B cell (primary cell): ENCODE data around the gene NYNRIN. TPM values are rescaled to one million over a fixed set of nuclear protein-coding genes. Genes with fewer than 3 reads are reported as not detected.

Experiments used
- ATAC-seq: fragments of 200-7000 bp; cut with Tn5 transposase; one replicate; pipeline ENCODE4 v1.10.0; 2021; ENCODE audit warnings: low read depth, mild to moderate bottlenecking, moderate number of reproducible peaks, moderate library complexity
- CTCF ChIA-PET: fragments of 350-600 bp; sonication (Branson Sonifier 250); formaldehyde crosslinking; loops from one replicate; lab custom pipeline; 2021; ENCODE audit warnings: antibody characterized with exemption, inconsistent platforms; lab: Charles Lee
- POLR2A ChIA-PET: fragments of 350-600 bp; sonication (Branson Sonifier 250); formaldehyde crosslinking; loops from one replicate; lab custom pipeline; 2021; ENCODE audit warnings: antibody characterized with exemption; lab: Charles Lee
- DNase-seq: peaks from one replicate; pipeline ENCODE4 v3.0.0; 2013
- H2AFZ ChIP-seq: 2 replicates; pipeline ENCODE4 v1.6.1; 2012; ENCODE audit warnings: mild to moderate bottlenecking, low read depth, low read length; ENCODE audit not compliant: insufficient read depth, poor library complexity, severe bottlenecking
- H3K27ac ChIP-seq, 2 donors: 1 replicate in 1 of 2; 2 replicates in 1 of 2; pipeline ENCODE4 v1.5.1; 2012 to 2013; ENCODE audit warnings: low read length in 2 of 2, mild to moderate bottlenecking in 2 of 2, moderate library complexity in 1 of 2
- H3K27me3 ChIP-seq, 4 experiments: fragments of 200-600 bp in 1 of 4; sonication (generic) in 1 of 4; replicated peaks in 1 of 4; 1 replicate in 2 of 4; 2 replicates in 2 of 4; pipeline versions ENCODE4 v1.6.1 to v1.7.0; 2013 to 2016; ENCODE audit warnings: low read length in 3 of 4, mild to moderate bottlenecking in 2 of 4, mixed read lengths in 1 of 4, moderate library complexity in 1 of 4; ENCODE audit not compliant: insufficient read depth in 4 of 4, control insufficient read depth in 3 of 4; ENCODE audit errors: control extremely low read depth in 1 of 4
- H3K36me3 ChIP-seq, 2 experiments: replicated peaks in 1 of 2; 1 replicate in 1 of 2; 2 replicates in 1 of 2; pipeline versions ENCODE4 v1.6.1 to v1.7.1; 2013; ENCODE audit warnings: low read length in 1 of 2; ENCODE audit not compliant: insufficient read depth in 2 of 2, control insufficient read depth in 1 of 2; ENCODE audit errors: control extremely low read depth in 1 of 2, extremely low read depth in 1 of 2
- H3K4me1 ChIP-seq, 2 donors: fragments of 200-600 bp in 1 of 2; sonication (generic) in 1 of 2; 1 replicate in 1 of 2; 2 replicates in 1 of 2; pipeline versions ENCODE4 v1.5.1 to v1.6.1; 2013 to 2017; ENCODE audit warnings: low read length in 2 of 2; ENCODE audit not compliant: control insufficient read depth in 2 of 2, insufficient read depth in 2 of 2
- H3K4me2 ChIP-seq: replicated peaks from 2 replicates; pipeline ENCODE3; 2012; ENCODE audit warnings: mild to moderate bottlenecking, low read depth, low read length; ENCODE audit not compliant: poor library complexity, severe bottlenecking
- H3K4me3 ChIP-seq, 5 experiments: fragments of 200-600 bp in 1 of 5; sonication (generic) in 1 of 5; 1 replicate in 3 of 5; 2 replicates in 2 of 5; pipeline versions ENCODE4 v1.5.1 to v1.7.0; 2011 to 2016; ENCODE audit warnings: low read length in 4 of 5, mild to moderate bottlenecking in 4 of 5, low read depth in 2 of 5, control low read depth in 1 of 5, moderate library complexity in 1 of 5; ENCODE audit not compliant: insufficient read depth in 1 of 5; ENCODE audit errors: control extremely low read depth in 1 of 5, extremely low read depth in 1 of 5
- H3K79me2 ChIP-seq: fragments of 200-600 bp; sonication (generic); one replicate; pipeline ENCODE4 v1.6.0; 2016; ENCODE audit warnings: low read length; ENCODE audit not compliant: control insufficient read depth, insufficient read depth
- H3K9ac ChIP-seq: fragments of 200-600 bp; sonication (generic); 2 replicates; pipeline ENCODE4 v1.6.1; 2017; ENCODE audit warnings: mild to moderate bottlenecking, low read length, moderate library complexity
- H3K9me3 ChIP-seq, 3 donors: one replicate each; pipeline versions ENCODE4 v1.6.1 to v1.7.1; 2013; ENCODE audit warnings: low read length in 2 of 3; ENCODE audit not compliant: control insufficient read depth in 2 of 3, insufficient read depth in 1 of 3; ENCODE audit errors: control extremely low read depth in 1 of 3
- H4K20me1 ChIP-seq: 2 replicates; pipeline ENCODE4 v1.6.0; 2012; ENCODE audit warnings: mild to moderate bottlenecking, low read length; ENCODE audit not compliant: insufficient read depth, control insufficient read depth, poor library complexity, severe bottlenecking
- H3K27ac Mint-ChIP-seq: one replicate; pipeline ENCODE4 v1.8.0; 2021; ENCODE audit warnings: mixed read lengths
- H3K27me3 Mint-ChIP-seq: one replicate; pipeline ENCODE4 v1.8.0; 2021; ENCODE audit warnings: mixed read lengths
- H3K4me1 Mint-ChIP-seq: one replicate; pipeline ENCODE4 v1.8.0; 2021; ENCODE audit warnings: mixed read lengths
- H3K4me3 Mint-ChIP-seq: one replicate; pipeline ENCODE4 v1.8.0; 2021; ENCODE audit warnings: mixed read lengths
- H3K9me3 Mint-ChIP-seq: one replicate; pipeline ENCODE4 v1.8.0; 2022; ENCODE audit warnings: mixed read lengths; ENCODE audit not compliant: insufficient read depth
- EZH2 ChIP-seq: IDR thresholded peaks from 2 replicates; pipeline ENCODE4 v1.6.1; 2012; ENCODE audit warnings: borderline replicate concordance, low read depth, mild to moderate bottlenecking, moderate library complexity, low read length; ENCODE audit not compliant: insufficient read depth, poor library complexity, severe bottlenecking
- WGBS: methylation state at CpG from one replicate; pipeline ENCODE4 v1.1.5; 2013; ENCODE audit warnings: missing lambda C conversion rate; ENCODE audit not compliant: insufficient coverage; 5-methylcytosine and 5-hydroxymethylcytosine counted together
- intact Hi-C: fragments of 100-400 bp; cut with micrococcal nuclease; formaldehyde crosslinking; loops from one replicate; pipeline ENCODE4 v1.10.0; 2022
- polyA plus RNA-seq: library from polyadenylated mRNA; depleted of rRNA; stranded (reverse); fragments of >200 nt; gene quantifications from 2 replicates; pipeline ENCODE4 v1.2.3, GENCODE V29; 2012
- total RNA-seq, 2 donors: library from RNA; stranded (reverse); fragments of 120-200 nt in 1 of 2; gene quantifications; 1 replicate in 1 of 2; 2 replicates in 1 of 2; pipeline versions ENCODE4 v1.2.3 to v1.2.4, GENCODE V29; 2013 to 2022
- TF ChIP-seq, protein P1 (sequence below): fragments of 200-600 bp; IDR thresholded peaks from one replicate; pipeline ENCODE4 v1.8.0; 2022; ENCODE audit warnings: antibody characterized with exemption, mild to moderate bottlenecking

Gene NYNRIN
- total and polyA plus RNA-seq, 2 donors (not counting 1 experiment from before 2014, with no cell fraction given) = 0.04 to 0.34 TPM

DNA sequence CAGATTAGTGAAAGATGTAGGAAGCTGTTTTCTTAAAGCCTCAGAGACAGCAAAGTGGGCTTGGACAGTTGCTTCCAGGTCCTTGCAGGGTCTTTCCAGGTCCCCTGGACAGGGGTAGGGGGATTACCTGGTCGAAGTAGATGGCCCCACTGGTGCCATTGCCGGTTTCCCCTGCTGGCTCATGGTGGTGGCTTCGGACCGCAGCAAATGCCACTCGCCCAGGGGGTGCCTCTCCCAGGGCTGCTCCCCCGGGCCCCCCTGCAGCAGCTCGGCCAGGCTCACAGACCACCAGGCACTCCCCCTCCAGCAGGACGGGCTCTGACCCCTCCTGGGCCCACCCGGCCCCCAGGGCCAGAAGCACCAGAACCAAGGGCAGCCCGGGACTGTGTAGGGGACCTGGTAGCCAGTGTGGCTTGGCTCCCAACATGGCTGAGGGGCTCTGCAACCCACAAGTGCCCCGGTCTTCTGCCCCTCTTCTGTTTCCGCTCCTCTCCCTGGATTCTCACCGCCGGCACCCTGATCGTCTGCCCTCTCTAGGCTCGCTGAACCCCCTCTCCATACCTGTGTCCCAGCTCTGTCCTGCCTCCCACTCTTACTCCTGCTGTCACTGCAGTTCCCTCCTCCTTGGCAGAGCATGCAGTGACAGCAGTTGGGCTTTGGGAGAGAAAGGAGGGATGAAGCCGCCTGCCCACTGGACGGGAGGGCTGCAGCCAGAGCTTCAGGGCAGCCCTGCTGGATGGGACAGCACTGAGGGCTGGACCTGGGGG lies 30.0 kb downstream of the NYNRIN start:
- H3K4me1 ChIP-seq = peaks cover 22 to 35% of the 10 kb centered on the region in 2 donors

More for the DNA sequence above, 30.0 kb downstream of the NYNRIN start:
- peak overlapping the region; percentile 95 for H3K4me2 ChIP-seq
- WGBS = 92% methylated on average over 14 of the region's 18 CpGs
- no peaks in the 10 kb centered on the region for H3K27me3 Mint-ChIP-seq
- no peak for TF ChIP-seq EZH2
- TF ChIP-seq, protein P1, sequence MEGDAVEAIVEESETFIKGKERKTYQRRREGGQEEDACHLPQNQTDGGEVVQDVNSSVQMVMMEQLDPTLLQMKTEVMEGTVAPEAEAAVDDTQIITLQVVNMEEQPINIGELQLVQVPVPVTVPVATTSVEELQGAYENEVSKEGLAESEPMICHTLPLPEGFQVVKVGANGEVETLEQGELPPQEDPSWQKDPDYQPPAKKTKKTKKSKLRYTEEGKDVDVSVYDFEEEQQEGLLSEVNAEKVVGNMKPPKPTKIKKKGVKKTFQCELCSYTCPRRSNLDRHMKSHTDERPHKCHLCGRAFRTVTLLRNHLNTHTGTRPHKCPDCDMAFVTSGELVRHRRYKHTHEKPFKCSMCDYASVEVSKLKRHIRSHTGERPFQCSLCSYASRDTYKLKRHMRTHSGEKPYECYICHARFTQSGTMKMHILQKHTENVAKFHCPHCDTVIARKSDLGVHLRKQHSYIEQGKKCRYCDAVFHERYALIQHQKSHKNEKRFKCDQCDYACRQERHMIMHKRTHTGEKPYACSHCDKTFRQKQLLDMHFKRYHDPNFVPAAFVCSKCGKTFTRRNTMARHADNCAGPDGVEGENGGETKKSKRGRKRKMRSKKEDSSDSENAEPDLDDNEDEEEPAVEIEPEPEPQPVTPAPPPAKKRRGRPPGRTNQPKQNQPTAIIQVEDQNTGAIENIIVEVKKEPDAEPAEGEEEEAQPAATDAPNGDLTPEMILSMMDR = no peak
- peak overlapping the region; percentile 80 for H2AFZ ChIP-seq
- POLR2A ChIA-PET = interaction anchor here (1.3 to 3.8 kb wide), 6 partner anchors 9 to 315 kb away, joined by 3 to 78 read pairs (median 18); partner anchors contain the start of genes ADCY4, DCAF11, SDR39U1 and TINF2
- H3K27ac Mint-ChIP-seq = peak overlapping the region; percentile 99
- CTCF ChIA-PET = interaction anchor here (0.8 to 17.4 kb wide), 8 partner anchors 8 to 186 kb away, joined by 3 to 650 read pairs (median 4); partner anchors contain the start of genes ADCY4, CIDEB, LTB4R and LTB4R2
- peak overlapping the region; percentile 98 for H3K9ac ChIP-seq
- peaks cover 42% of the 10 kb centered on the region for H3K79me2 ChIP-seq
- ATAC-seq (no peak), DNase-seq (no peak)
- H3K4me3 ChIP-seq = peak overlapping the region in 4 of 5 experiments; percentile 77 to 98 (median 93)
- no peaks in the 10 kb centered on the region for H3K9me3 ChIP-seq
- no peaks in the 10 kb centered on the region for H3K9me3 Mint-ChIP-seq
- H4K20me1 ChIP-seq = peaks cover 25% of the 10 kb centered on the region
- H3K36me3 ChIP-seq = peaks cover 0 to 26% of the 10 kb centered on the region in 2 experiments
- H3K27me3 ChIP-seq = no peaks in the 10 kb centered on the region
- H3K4me3 Mint-ChIP-seq = peak overlapping the region; percentile 97
- H3K27ac ChIP-seq = peak overlapping the region; percentile 98 to 99
- peaks cover 30% of the 10 kb centered on the region for H3K4me1 Mint-ChIP-seq
- intact Hi-C loops = no loop called here
